Measurements from ENCODE around the gene ABHD15. TPM values are rescaled to one million over a fixed set of nuclear protein-coding genes. Genes with fewer than 3 reads are reported as not detected.

The ABHD15 gene
- total RNA-seq, 2 donors from 2014 or later: 10.1 to 15.1 TPM

- Mint-ChIP-seq H3K27me3 (no peaks in the 10 kb centered on the region), H3K9me3 (no peaks in the 10 kb centered on the region), H3K36me3 (ENCODE audit: low read depth) (no peaks in the 10 kb centered on the region), H3K4me3 (no peak overlapping the region), H3K27ac (no peak overlapping the region), H3K4me1 (no peaks in the 10 kb centered on the region)
- ATAC-seq (replicated peaks): no peak
Measured at GRCh38 chr17:29603109-29603674, 36.4 kb upstream of the ABHD15 start.

GRCh38 chr17:29597361-29598172, 30.7 kb upstream of the ABHD15 start:
- H3K27ac Mint-ChIP-seq: no peak overlapping the region

GRCh38 chr17:29596811-29597210, 30.0 kb upstream of the ABHD15 start:
- H3K9me3 Mint-ChIP-seq: no peaks in the 10 kb centered on the region
- H3K27ac Mint-ChIP-seq: no peak overlapping the region
- no peaks in the 10 kb centered on the region for H3K36me3 Mint-ChIP-seq (ENCODE audit: low read depth)
- no peak for ATAC-seq (replicated peaks)
- H3K27me3 Mint-ChIP-seq: no peaks in the 10 kb centered on the region
- no peaks in the 10 kb centered on the region for H3K4me1 Mint-ChIP-seq
- no peak overlapping the region for H3K4me3 Mint-ChIP-seq

More at GRCh38 chr17:29597361-29598172, 30.7 kb upstream of the ABHD15 start:
- ATAC-seq (replicated peaks): no peak
- Mint-ChIP-seq H3K36me3 (ENCODE audit: low read depth) (no peaks in the 10 kb centered on the region), H3K27me3 (no peaks in the 10 kb centered on the region), H3K4me3 (no peak overlapping the region), H3K4me1 (no peaks in the 10 kb centered on the region), H3K9me3 (no peaks in the 10 kb centered on the region)

- Mint-ChIP-seq H3K36me3 (ENCODE audit: low read depth) (no peaks in the 10 kb centered on the region), H3K27me3 (no peaks in the 10 kb centered on the region), H3K27ac (no peak overlapping the region), H3K4me3 (no peak overlapping the region), H3K9me3 (no peaks in the 10 kb centered on the region), H3K4me1 (no peaks in the 10 kb centered on the region)
- no peak for ATAC-seq (replicated peaks)
Measured at GRCh38 chr17:29595943-29596774, 29.3 kb upstream of the ABHD15 start.

DNA sequence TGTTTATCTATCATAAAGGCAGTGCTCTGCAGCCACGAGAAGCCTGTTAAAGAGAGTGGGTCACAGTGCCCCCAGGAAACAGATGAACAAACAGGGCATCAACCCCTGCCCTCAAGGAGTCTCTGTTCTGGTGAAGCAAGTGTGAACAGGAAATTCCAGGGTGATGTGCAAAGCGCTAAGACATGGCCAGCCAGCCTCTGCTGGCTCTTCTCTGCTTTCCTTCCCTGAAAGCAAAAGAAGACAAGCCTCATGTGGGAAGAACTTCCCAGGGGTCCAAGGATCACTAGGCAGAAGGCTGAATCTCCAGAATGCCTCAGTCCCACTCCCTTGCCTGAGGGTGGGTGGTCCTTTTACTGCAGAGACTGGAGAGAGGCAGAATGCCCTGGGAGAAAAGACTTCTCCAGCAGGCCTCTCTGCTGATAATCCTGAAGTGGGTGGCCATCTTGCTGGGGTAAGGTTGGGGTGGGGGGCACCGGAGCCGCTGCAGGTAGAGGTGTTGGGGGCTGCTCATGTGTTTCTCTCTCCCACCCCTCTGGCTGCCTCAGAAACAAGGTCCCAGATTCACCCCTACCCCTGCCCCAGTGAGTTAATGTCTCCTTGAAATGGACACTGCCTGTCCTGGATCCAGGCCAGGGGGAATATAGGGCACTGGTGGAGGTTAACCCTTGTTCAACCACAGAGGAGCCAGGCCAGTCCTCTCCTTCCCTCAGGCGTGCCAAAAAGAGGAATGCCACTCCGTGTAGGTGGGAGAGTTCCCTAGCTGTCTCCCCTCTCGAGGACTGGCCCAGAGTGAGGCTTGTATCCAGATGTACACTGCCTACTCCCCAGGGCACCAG, 28.5 kb upstream of the ABHD15 start:
- Mint-ChIP-seq H3K27ac (no peak overlapping the region), H3K27me3 (no peaks in the 10 kb centered on the region), H3K4me3 (peak overlapping the region; percentile 71), H3K4me1 (no peaks in the 10 kb centered on the region), H3K36me3 (ENCODE audit: low read depth) (no peaks in the 10 kb centered on the region), H3K9me3 (no peaks in the 10 kb centered on the region)
- no peak for ATAC-seq (replicated peaks)

- Mint-ChIP-seq H3K27ac (no peak overlapping the region), H3K9me3 (no peaks in the 10 kb centered on the region), H3K27me3 (no peaks in the 10 kb centered on the region), H3K4me3 (peak overlapping the region; percentile 71), H3K4me1 (no peaks in the 10 kb centered on the region), H3K36me3 (ENCODE audit: low read depth) (no peaks in the 10 kb centered on the region)
- no peak for ATAC-seq (replicated peaks)
Measured at GRCh38 chr17:29594519-29595090, 27.8 kb upstream of the ABHD15 start.

GRCh38 chr17:29593591-29594518, 27.0 kb upstream of the ABHD15 start:
- Mint-ChIP-seq H3K27ac (no peak overlapping the region), H3K4me1 (no peaks in the 10 kb centered on the region), H3K4me3 (peak overlapping the region; percentile 71), H3K36me3 (ENCODE audit: low read depth) (no peaks in the 10 kb centered on the region), H3K9me3 (no peaks in the 10 kb centered on the region), H3K27me3 (no peaks in the 10 kb centered on the region)
- peak; percentile 11 for ATAC-seq (replicated peaks)

DNA sequence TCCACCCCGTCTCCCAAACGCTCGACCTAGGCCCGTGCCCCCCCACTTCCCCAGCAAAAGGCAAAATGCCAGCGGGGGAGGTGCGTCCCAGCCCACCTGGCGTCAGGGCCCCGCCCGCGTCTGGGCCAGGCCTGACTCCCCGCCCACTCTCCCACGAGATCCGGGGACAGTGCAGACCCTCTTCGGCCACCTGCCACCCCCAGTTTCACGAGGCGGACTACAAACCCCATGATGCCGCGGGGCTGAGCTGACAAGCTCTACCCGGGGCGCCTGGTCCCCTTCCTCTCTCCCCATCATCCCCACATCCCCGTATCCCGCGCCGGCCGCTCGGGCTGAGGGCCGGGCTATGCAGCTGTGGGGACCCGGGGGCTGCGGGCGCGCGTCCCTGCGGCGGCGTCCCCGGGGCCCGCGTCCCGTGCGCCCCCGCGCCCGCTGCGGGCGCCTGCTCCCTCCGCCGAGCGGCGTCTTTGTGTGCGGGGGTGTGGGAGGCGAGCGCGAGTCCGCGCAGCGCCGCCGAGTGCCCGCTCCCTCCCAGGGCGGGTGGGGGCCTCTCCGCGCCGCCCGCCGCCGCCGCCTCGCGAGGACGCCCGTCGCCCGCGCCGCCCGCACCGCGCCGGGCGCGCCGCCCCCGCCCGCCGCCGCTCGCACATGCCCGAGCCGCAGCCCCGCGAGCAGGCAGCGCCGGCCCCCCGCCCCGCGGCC, 26.2 kb upstream of the ABHD15 start, which contains the start of gene ANKRD13B:
Gene ANKRD13B, plus strand, starts transcription at position 283 of the 702 bp plus-strand sequence. CDS start 490 bp downstream, outside the sequence.
- peak; percentile 8 for ATAC-seq (replicated peaks)
- Mint-ChIP-seq H3K27ac (no peak within 1 kb of the TSS), H3K4me1 (peaks cover 3% of the 10 kb centered on the region), H3K4me3 (peak within 1 kb of the TSS; percentile 82), H3K27me3 (no peaks in the 10 kb centered on the region), H3K9me3 (no peaks in the 10 kb centered on the region), H3K36me3 (ENCODE audit: low read depth) (peaks cover 5% of the 10 kb centered on the region)

DNA sequence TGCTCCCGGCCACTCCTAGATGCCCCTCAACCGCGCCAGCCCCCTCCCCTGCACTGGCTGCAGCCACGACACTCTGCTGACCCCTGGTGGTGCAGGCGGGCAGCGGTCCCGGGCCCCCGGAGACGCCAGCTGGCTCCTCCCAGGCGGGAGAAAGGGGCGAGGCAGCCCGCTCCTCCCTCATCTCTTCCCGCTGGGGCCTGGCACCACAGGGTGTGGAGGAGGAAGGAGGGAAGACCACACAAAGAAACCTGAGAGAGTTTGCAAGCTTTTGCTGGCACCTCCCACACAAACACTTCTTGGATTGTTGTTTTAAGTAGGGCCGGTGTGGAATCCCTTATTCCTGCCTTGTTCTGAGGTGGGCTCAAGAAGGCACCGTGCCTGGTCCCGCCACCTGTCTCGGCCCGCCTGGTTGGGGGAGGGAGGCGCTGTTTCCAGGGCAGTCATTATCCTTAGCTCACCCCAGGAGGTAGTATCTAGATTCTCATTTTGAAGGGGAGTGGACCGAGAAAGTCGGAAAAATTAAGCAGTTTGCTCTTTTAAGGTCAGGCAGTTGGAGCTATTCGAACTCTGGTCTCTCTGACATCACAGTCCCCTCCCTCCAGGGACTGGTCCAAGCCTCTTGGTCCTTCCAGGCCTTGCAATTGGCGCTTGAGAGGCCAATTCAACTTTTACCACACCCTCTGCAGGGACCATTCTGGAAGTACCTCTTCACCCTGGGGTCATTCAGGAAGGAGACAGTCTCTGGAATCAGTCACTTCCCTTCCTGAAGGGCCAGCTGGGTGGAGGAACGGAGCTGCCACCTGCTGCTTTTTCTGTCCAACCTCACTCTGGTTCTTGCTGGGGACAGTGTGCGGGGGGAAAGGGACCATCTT, 25.1 kb upstream of the ABHD15 start:
- H3K27me3 Mint-ChIP-seq: no peaks in the 10 kb centered on the region
- peaks cover 5% of the 10 kb centered on the region for H3K36me3 Mint-ChIP-seq (ENCODE audit: low read depth)
- no peak overlapping the region for H3K27ac Mint-ChIP-seq
- peaks cover 11% of the 10 kb centered on the region for H3K4me1 Mint-ChIP-seq
- peak overlapping the region; percentile 82 for H3K4me3 Mint-ChIP-seq
- peak; percentile 49 for ATAC-seq (replicated peaks)
- no peaks in the 10 kb centered on the region for H3K9me3 Mint-ChIP-seq

DNA sequence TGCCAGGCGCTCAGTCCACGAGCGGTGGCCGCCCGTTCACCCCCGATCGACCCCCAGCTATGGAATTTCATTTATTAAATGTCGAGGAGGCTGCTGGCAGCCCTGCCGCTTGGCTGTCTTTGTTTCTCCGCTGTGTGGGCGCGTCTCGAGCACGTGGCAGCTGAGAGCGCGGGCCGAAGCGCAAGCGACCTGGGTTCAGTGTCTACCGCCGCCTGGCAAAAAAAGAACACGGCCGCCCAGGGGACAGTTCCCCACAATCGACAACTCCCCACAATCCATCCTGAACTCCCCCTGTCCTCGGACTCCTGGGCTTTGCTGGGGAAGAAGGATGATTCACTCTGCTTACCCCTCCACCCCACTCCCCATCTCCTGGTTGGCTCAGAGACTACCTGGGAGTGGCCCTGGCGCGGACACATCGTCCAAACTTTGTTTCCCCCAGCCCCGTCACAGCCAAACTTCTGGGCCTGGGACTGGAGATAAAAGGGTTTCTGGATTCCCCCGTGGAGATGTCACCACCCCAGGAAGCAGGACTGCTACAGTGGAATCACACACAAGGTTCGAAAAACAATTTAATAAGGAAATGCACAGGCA, 24.4 kb upstream of the ABHD15 start:
- no peak for ATAC-seq (replicated peaks)
- peaks cover 5% of the 10 kb centered on the region for H3K36me3 Mint-ChIP-seq (ENCODE audit: low read depth)
- H3K27ac Mint-ChIP-seq: no peak overlapping the region
- no peaks in the 10 kb centered on the region for H3K27me3 Mint-ChIP-seq
- H3K4me3 Mint-ChIP-seq: peak overlapping the region; percentile 82
- peaks cover 14% of the 10 kb centered on the region for H3K4me1 Mint-ChIP-seq
- H3K9me3 Mint-ChIP-seq: no peaks in the 10 kb centered on the region

DNA sequence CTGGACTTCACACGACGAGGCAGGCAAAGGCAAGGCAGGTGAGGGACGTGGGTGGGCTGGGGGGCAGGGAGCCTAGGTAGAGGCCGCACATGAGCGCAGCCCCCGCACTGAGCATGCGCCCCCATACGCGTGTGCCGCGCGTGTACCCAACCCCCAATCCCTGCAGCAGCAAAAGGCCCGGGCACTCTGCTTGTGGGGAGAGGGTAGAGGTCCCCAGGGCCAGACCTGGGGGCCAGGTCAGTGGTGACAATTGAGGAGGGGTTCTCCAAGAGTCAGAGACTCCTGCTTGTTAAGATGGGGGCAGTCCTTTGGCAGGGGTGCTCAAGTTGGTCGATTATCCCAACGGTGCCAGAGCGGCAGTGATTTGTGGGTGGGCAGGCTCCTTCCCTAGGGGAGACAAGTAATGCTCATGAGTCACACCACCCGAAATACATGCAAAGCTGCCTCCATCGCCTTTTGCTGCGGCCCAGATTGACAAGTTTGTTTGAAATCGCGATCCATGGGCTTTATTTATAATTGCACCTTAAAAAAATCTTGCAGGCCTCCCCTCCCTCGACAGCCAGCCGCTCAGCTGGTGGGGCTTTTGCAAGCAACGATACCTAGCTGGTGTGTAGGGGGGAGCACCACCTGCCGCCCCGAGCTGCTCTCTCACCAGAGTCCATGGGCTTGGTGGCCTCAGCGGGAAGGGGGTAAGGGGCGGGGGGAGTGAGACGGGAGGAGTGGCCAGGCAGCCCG, 23.7 kb upstream of the ABHD15 start:
- Mint-ChIP-seq H3K9me3 (no peaks in the 10 kb centered on the region), H3K27ac (no peak overlapping the region), H3K4me3 (peak overlapping the region; percentile 82), H3K4me1 (peaks cover 16% of the 10 kb centered on the region), H3K27me3 (no peaks in the 10 kb centered on the region), H3K36me3 (ENCODE audit: low read depth) (peaks cover 5% of the 10 kb centered on the region)
- no peak for ATAC-seq (replicated peaks)

All from activated T-helper 17 cell treated with anti-CD3 and anti-CD28 coated beads, Interleukin-2, amount 50 U/mL, for 72 hours (primary cell).